ENCODE measurements around the gene ERC2.
"Not testable (repeated sequence)": the region's sequence is repeated elsewhere in the genome, so short reads cannot be mapped to it uniquely, and the experiment has no call there.

ERC2 gene

GRCh38 chr3:56318891-56319290, 149.4 kb downstream of the ERC2 start:
- no peak for DNase-seq (ENCODE audit: low read depth in 2 of 3, low spot score in 2 of 3)

GRCh38 chr3:56316944-56317343, 151.3 kb downstream of the ERC2 start:
- no peak for DNase-seq (ENCODE audit: low read depth in 2 of 3, low spot score in 2 of 3)

- no peak for DNase-seq (ENCODE audit: low read depth in 2 of 3, low spot score in 2 of 3)
Measured at GRCh38 chr3:56314842-56315241, 153.4 kb downstream of the ERC2 start.

- DNase-seq (ENCODE audit: low read depth in 2 of 3, low spot score in 2 of 3), result no peak
Measured at GRCh38 chr3:56309465-56309864, 158.8 kb downstream of the ERC2 start.

- DNase-seq (ENCODE audit: low read depth in 2 of 3, low spot score in 2 of 3), result no peak
Measured at GRCh38 chr3:56308471-56308870, 159.8 kb downstream of the ERC2 start.

GRCh38 chr3:56304069-56304468, 164.2 kb downstream of the ERC2 start:
- DNase-seq (ENCODE audit: low read depth in 2 of 3, low spot score in 2 of 3), result no peak

- no peak for DNase-seq (ENCODE audit: low read depth in 2 of 3, low spot score in 2 of 3)
Measured at GRCh38 chr3:56303487-56303886, 164.8 kb downstream of the ERC2 start.

GRCh38 chr3:56302417-56302816, 165.8 kb downstream of the ERC2 start:
- DNase-seq (ENCODE audit: low read depth in 2 of 3, low spot score in 2 of 3), result no peak

- DNase-seq (ENCODE audit: low read depth in 2 of 3, low spot score in 2 of 3), result no peak
Measured at GRCh38 chr3:56297281-56297840, 170.9 kb downstream of the ERC2 start.

- DNase-seq (ENCODE audit: low read depth in 2 of 3, low spot score in 2 of 3), result no peak
Measured at GRCh38 chr3:56296361-56296760, 171.9 kb downstream of the ERC2 start.

GRCh38 chr3:56295161-56295560, 173.1 kb downstream of the ERC2 start:
- no peak for DNase-seq (ENCODE audit: low read depth in 2 of 3, low spot score in 2 of 3)

- DNase-seq (ENCODE audit: low read depth in 2 of 3, low spot score in 2 of 3), result no peak
Measured at GRCh38 chr3:56294286-56294685, 174.0 kb downstream of the ERC2 start.

- no peak for DNase-seq (ENCODE audit: low read depth in 2 of 3, low spot score in 2 of 3)
Measured at GRCh38 chr3:56291953-56292352, 176.3 kb downstream of the ERC2 start.

GRCh38 chr3:56291244-56291680, 177.0 kb downstream of the ERC2 start:
- DNase-seq (ENCODE audit: low read depth in 2 of 3, low spot score in 2 of 3), result no peak

- no peak for DNase-seq (ENCODE audit: low read depth in 2 of 3, low spot score in 2 of 3)
Measured at GRCh38 chr3:56290374-56290773, 177.9 kb downstream of the ERC2 start.

- DNase-seq (ENCODE audit: low read depth in 2 of 3, low spot score in 2 of 3), result no peak
Measured at GRCh38 chr3:56288258-56288657, 180.0 kb downstream of the ERC2 start.

- no peak for DNase-seq (ENCODE audit: low read depth in 2 of 3, low spot score in 2 of 3)
Measured at GRCh38 chr3:56282341-56282740, 185.9 kb downstream of the ERC2 start.

GRCh38 chr3:56277236-56277635, 191.0 kb downstream of the ERC2 start:
- DNase-seq (ENCODE audit: low read depth in 2 of 3, low spot score in 2 of 3), result no peak

GRCh38 chr3:56275120-56275519, 193.1 kb downstream of the ERC2 start:
- no peak for DNase-seq (ENCODE audit: low read depth in 2 of 3, low spot score in 2 of 3)

GRCh38 chr3:56269755-56270535, 198.3 kb downstream of the ERC2 start:
- no peak for DNase-seq (ENCODE audit: low read depth in 2 of 3, low spot score in 2 of 3)

GRCh38 chr3:56268616-56269383, 199.5 kb downstream of the ERC2 start:
- no peak for DNase-seq (ENCODE audit: low read depth in 2 of 3, low spot score in 2 of 3)

GRCh38 chr3:56261852-56262251, 206.4 kb downstream of the ERC2 start:
- DNase-seq (ENCODE audit: low read depth in 2 of 3, low spot score in 2 of 3), result not testable (repeated sequence)

Data from activated CD8-positive, alpha-beta memory T cell treated with anti-CD3 and anti-CD28 coated beads for 48 hours (primary cell).